K562 (cell line): Measurements from ENCODE around the gene CRPPA. TPM values are rescaled to one million over a fixed set of nuclear protein-coding genes. Genes with fewer than 3 reads are reported as not detected.

ENCODE experiments used
- ATAC-seq: fragments of 200-7000 bp; cut with Tn5 transposase; 3 replicates; pipeline ENCODE4 v1.9.1; 2020; ENCODE audit warnings: moderate library complexity
- BruUV-seq: library from RNA; stranded (reverse); fragments of 400-500 nt; replicated peaks from 2 replicates; lab custom pipeline; 2021; lab: Mats Ljungman, UMichigan
- CTCF ChIA-PET: fragments of 300-600 bp; formaldehyde crosslinking; extraction: SDS; loops from one replicate; lab custom pipeline; 2021; ENCODE audit warnings: low intra/inter-chr PET ratio; lab: Yijun Ruan, JAX
- POLR2A ChIA-PET: fragments of 300-600, 350-650 bp; sonication (Branson Sonifier 250); formaldehyde crosslinking; extraction: SDS; loops from one replicate; lab custom pipeline; 2021; ENCODE audit warnings: antibody characterized with exemption, inconsistent platforms; lab: Yijun Ruan, JAX
- DNase-seq, 4 experiments: peaks; one replicate each; pipeline versions ENCODE4 v3.0.0 to v3.0.0-alpha.2; 2011 to 2018; ENCODE audit warnings: low spot score in 3 of 4, mixed read lengths in 3 of 4; ENCODE audit errors: extremely low read depth in 1 of 4
- FAIRE-seq: peaks from 2 replicates; lab custom pipeline; 2011; peaks lifted over from hg19 to GRCh38; lab: Jason Lieb, UNC
- H2AFZ ChIP-seq: 2 replicates; pipeline ENCODE4 v1.6.0; 2011; ENCODE audit warnings: low read depth, low read length, control low read depth, inconsistent platforms
- H3K27ac ChIP-seq: fragments of 200-600 bp; 3 replicates; pipeline ENCODE4 v1.8.0; 2011; ENCODE audit warnings: low read depth, mild to moderate bottlenecking, control low read depth, inconsistent platforms, low read length, moderate library complexity, mixed read lengths; ENCODE audit errors: extremely low read depth
- H3K27me3 ChIP-seq, 2 experiments: fragments of 300-600 bp in 1 of 2; 2 replicates in 1 of 2; 3 replicates in 1 of 2; pipeline versions ENCODE4 v1.6.0 to v1.8.0; 2011; ENCODE audit warnings: inconsistent platforms in 2 of 2, low read length in 2 of 2, mild to moderate bottlenecking in 1 of 2, mixed read lengths in 1 of 2, moderate library complexity in 1 of 2; ENCODE audit not compliant: control insufficient read depth in 2 of 2, insufficient read depth in 2 of 2
- H3K36me3 ChIP-seq: fragments of 300-600 bp; 3 replicates; pipeline ENCODE4 v1.8.0; 2011; ENCODE audit warnings: mild to moderate bottlenecking, low read length, inconsistent platforms; ENCODE audit not compliant: control insufficient read depth, insufficient read depth
- H3K4me1 ChIP-seq, 2 experiments: fragments of 200-600 bp in 1 of 2; replicated peaks in 1 of 2; 2 replicates in 1 of 2; 3 replicates in 1 of 2; pipeline versions ENCODE4 v1.5.1 to v1.8.0; 2011; ENCODE audit warnings: inconsistent platforms in 2 of 2, low read length in 2 of 2, mild to moderate bottlenecking in 1 of 2, mixed read lengths in 1 of 2, moderate library complexity in 1 of 2; ENCODE audit not compliant: control insufficient read depth in 2 of 2, insufficient read depth in 2 of 2
- H3K4me2 ChIP-seq: 2 replicates; pipeline ENCODE4 v1.6.1; 2011; ENCODE audit warnings: low read length, control low read depth, inconsistent platforms, mixed read lengths; ENCODE audit not compliant: insufficient read depth
- H3K4me3 ChIP-seq: fragments of 200-600 bp; sonication (generic), shearing (Covaris generic); 2 replicates; pipeline ENCODE4 v1.5.1; 2016; ENCODE audit warnings: control low read depth, inconsistent platforms
- H3K79me2 ChIP-seq: fragments of 200-600 bp; 3 replicates; pipeline ENCODE4 v1.8.0; 2011; ENCODE audit warnings: low read length, inconsistent platforms; ENCODE audit not compliant: control insufficient read depth, insufficient read depth
- H3K9ac ChIP-seq, 2 experiments: 2 replicates each; pipeline versions ENCODE4 v1.6.0 to v1.6.1; 2011; ENCODE audit warnings: low read depth in 2 of 2, low read length in 2 of 2, control low read depth in 1 of 2, inconsistent platforms in 1 of 2, mild to moderate bottlenecking in 1 of 2, mixed read lengths in 1 of 2; ENCODE audit not compliant: insufficient read depth in 1 of 2
- H3K9me1 ChIP-seq: one replicate; pipeline ENCODE4 v1.6.0; 2011; ENCODE audit warnings: inconsistent platforms, mild to moderate bottlenecking, low read length, moderate library complexity; ENCODE audit not compliant: control insufficient read depth, insufficient read depth
- H3K9me3 ChIP-seq: replicated peaks from 2 replicates; pipeline ENCODE4 v1.5.1; 2011; ENCODE audit warnings: low read depth, low read length, inconsistent platforms; ENCODE audit not compliant: control insufficient read depth, insufficient read depth
- H4K20me1 ChIP-seq: replicated peaks from 2 replicates; pipeline ENCODE4 v1.6.1; 2011; ENCODE audit warnings: low read length, inconsistent platforms, mixed read lengths; ENCODE audit not compliant: control insufficient read depth, insufficient read depth
- ATF1 ChIP-seq, 2 experiments: fragments of 450-650 bp in 1 of 2; IDR thresholded peaks; 2 replicates each; pipeline ENCODE4 v1.6.1; 2016; ENCODE audit warnings: missing compliant biosample characterization in 1 of 2, missing genetic modification characterization in 1 of 2
- NFIC ChIP-seq: fragments of 450-650 bp; IDR thresholded peaks from 2 replicates; pipeline ENCODE4 v1.6.1; 2017; ENCODE audit warnings: mild to moderate bottlenecking, inconsistent platforms
- POLR2A ChIP-seq: fragments of 450-650 bp; conservative IDR thresholded peaks from 2 replicates; pipeline ENCODE4 v1.6.1; 2016
- ZNF143 ChIP-seq: sonication (generic); formaldehyde crosslinking; IDR thresholded peaks from 2 replicates; pipeline ENCODE4 v1.9.0; 2022; ENCODE audit warnings: mild to moderate bottlenecking, missing genetic modification reagents
- ZNF445 ChIP-seq: fragments of 250-450 bp; sonication (Bioruptor Pico); IDR thresholded peaks from 2 replicates; pipeline ENCODE4 v1.4.0; 2020; ENCODE audit warnings: low read depth, mild to moderate bottlenecking, moderate library complexity
- WGBS: fragments of 100-300 bp; shearing (Covaris generic); methylation state at CpG from one replicate; pipeline ENCODE4 v1.1.6; 2016; ENCODE audit warnings: low coverage, mixed read lengths; ENCODE audit not compliant: insufficient coverage; ENCODE audit errors: missing lambda C conversion rate; 5-methylcytosine and 5-hydroxymethylcytosine counted together
- in situ Hi-C: fragments of 300-500 bp; cut with MboI; formaldehyde crosslinking; loops from 4 replicates; pipeline ENCODE4 v1.15.0; 2018; ENCODE audit warnings: inconsistent platforms, mixed read lengths
- intact Hi-C: fragments of 100-400 bp; cut with micrococcal nuclease; formaldehyde crosslinking; loops from 2 replicates; pipeline ENCODE4 v1.14.2; 2022
- polyA plus RNA-seq, 8 experiments: library from polyadenylated mRNA; depleted of rRNA in 4 of 8; stranded (reverse) in 5 of 8; unstranded in 3 of 8; fragments of >200 nt; fragmentation: Nextera tagmentation in 2 of 8; fragmentation: Illumina TruSeq in 1 of 8; extraction: Ambion mirVana in 2 of 8; extraction: Trizol in 1 of 8; gene quantifications; 2 replicates each; pipeline versions ENCODE4 v1.2.1 to v1.2.3, GENCODE V29; 2011 to 2014; ENCODE audit warnings: inconsistent platforms in 1 of 8, missing spikeins in 1 of 8
- total RNA-seq, 7 experiments: library from RNA; depleted of rRNA in 6 of 7; stranded (reverse); fragments of >200 nt in 6 of 7; fragmentation: Illumina TruSeq in 2 of 7; extraction: Trizol in 2 of 7; gene quantifications; 2 replicates each; pipeline versions ENCODE4 v1.2.1 to v1.2.3, GENCODE V29; 2011 to 2021; ENCODE audit warnings: low replicate concordance in 1 of 7
- TF ChIP-seq, protein P1 (sequence below), 2 experiments: IDR thresholded peaks in 1 of 2; conservative IDR thresholded peaks in 1 of 2; 2 replicates each; pipeline ENCODE4 v1.6.1; 2016; ENCODE audit warnings: low read depth in 2 of 2, mild to moderate bottlenecking in 1 of 2, missing compliant biosample characterization in 1 of 2, missing genetic modification characterization in 1 of 2, moderate library complexity in 1 of 2
- TF ChIP-seq, protein P2 (sequence below), 2 experiments: fragments of 450-650 bp in 1 of 2; sonication (generic) in 1 of 2; formaldehyde crosslinking in 1 of 2; IDR thresholded peaks; 2 replicates each; pipeline versions ENCODE4 v1.7.1 to v1.9.0; 2016 to 2022; ENCODE audit warnings: inconsistent platforms in 1 of 2, mild to moderate bottlenecking in 1 of 2, missing genetic modification reagents in 1 of 2
- TF ChIP-seq, protein P3 (sequence below): fragments of 450-650 bp; IDR thresholded peaks from 2 replicates; pipeline ENCODE4 v1.6.1; 2016

The CRPPA gene
- total and polyA plus RNA-seq, 9 of the 15 experiments (the other 6 are each of a cell fraction or from before 2014, with no cell fraction given) = 3.9 to 14.4 (median 7.8) TPM

GRCh38 chr7:16399265-16399831 is 22.0 kb downstream of the CRPPA start:
- Histone ChIP-seq H4K20me1 (no peaks in the 10 kb centered on the region), H3K36me3 (peaks cover 77% of the 10 kb centered on the region), H3K4me2 (no peak overlapping the region), H3K4me3 (no peak overlapping the region), H3K4me1 (no peaks in the 10 kb centered on the region), H3K9ac (no peak overlapping the region), H3K79me2 (no peaks in the 10 kb centered on the region), H3K9me3 (peaks cover 70% of the 10 kb centered on the region), H3K9me1 (no peaks in the 10 kb centered on the region), H2AFZ (no peak overlapping the region), H3K27ac (no peak overlapping the region; the same call in 2 of the 3 replicates), H3K27me3 (no peaks in the 10 kb centered on the region; a peak in 1 of 5 replicates)
- in situ Hi-C loops (no loop called here), intact Hi-C loops (no loop called here)
- POLR2A ChIA-PET = no interaction called here
- CTCF ChIA-PET = no interaction called here
- 95% methylated on average over 32 of the region's 32 CpGs for WGBS
- ATAC-seq = no peak
- no peak for FAIRE-seq
- no TSS peak for BruUV-seq
- no peak for DNase-seq
- TF ChIP-seq, protein P1, sequence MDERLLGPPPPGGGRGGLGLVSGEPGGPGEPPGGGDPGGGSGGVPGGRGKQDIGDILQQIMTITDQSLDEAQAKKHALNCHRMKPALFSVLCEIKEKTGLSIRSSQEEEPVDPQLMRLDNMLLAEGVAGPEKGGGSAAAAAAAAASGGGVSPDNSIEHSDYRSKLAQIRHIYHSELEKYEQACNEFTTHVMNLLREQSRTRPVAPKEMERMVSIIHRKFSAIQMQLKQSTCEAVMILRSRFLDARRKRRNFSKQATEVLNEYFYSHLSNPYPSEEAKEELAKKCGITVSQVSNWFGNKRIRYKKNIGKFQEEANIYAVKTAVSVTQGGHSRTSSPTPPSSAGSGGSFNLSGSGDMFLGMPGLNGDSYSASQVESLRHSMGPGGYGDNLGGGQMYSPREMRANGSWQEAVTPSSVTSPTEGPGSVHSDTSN (CRISPR knock-in tag; IDR thresholded peaks at IDR 0.05; ENCODE audit: low read depth) = peak; percentile 44
- TF ChIP-seq, protein P1 (tag; conservative IDR thresholded peaks at IDR 0.05; ENCODE audit: low read depth) = peak; percentile 64
- TF ChIP-seq, protein P2, sequence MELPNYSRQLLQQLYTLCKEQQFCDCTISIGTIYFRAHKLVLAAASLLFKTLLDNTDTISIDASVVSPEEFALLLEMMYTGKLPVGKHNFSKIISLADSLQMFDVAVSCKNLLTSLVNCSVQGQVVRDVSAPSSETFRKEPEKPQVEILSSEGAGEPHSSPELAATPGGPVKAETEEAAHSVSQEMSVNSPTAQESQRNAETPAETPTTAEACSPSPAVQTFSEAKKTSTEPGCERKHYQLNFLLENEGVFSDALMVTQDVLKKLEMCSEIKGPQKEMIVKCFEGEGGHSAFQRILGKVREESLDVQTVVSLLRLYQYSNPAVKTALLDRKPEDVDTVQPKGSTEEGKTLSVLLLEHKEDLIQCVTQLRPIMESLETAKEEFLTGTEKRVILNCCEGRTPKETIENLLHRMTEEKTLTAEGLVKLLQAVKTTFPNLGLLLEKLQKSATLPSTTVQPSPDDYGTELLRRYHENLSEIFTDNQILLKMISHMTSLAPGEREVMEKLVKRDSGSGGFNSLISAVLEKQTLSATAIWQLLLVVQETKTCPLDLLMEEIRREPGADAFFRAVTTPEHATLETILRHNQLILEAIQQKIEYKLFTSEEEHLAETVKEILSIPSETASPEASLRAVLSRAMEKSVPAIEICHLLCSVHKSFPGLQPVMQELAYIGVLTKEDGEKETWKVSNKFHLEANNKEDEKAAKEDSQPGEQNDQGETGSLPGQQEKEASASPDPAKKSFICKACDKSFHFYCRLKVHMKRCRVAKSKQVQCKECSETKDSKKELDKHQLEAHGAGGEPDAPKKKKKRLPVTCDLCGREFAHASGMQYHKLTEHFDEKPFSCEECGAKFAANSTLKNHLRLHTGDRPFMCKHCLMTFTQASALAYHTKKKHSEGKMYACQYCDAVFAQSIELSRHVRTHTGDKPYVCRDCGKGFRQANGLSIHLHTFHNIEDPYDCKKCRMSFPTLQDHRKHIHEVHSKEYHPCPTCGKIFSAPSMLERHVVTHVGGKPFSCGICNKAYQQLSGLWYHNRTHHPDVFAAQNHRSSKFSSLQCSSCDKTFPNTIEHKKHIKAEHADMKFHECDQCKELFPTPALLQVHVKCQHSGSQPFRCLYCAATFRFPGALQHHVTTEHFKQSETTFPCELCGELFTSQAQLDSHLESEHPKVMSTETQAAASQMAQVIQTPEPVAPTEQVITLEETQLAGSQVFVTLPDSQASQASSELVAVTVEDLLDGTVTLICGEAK (IDR thresholded peaks at IDR 0.05) = no peak
- TF ChIP-seq, protein P2 (CRISPR knock-in tag; IDR thresholded peaks at IDR 0.05) = peak; percentile 53; the same call in 1 of the 2 replicates
- TF ChIP-seq, protein P3, sequence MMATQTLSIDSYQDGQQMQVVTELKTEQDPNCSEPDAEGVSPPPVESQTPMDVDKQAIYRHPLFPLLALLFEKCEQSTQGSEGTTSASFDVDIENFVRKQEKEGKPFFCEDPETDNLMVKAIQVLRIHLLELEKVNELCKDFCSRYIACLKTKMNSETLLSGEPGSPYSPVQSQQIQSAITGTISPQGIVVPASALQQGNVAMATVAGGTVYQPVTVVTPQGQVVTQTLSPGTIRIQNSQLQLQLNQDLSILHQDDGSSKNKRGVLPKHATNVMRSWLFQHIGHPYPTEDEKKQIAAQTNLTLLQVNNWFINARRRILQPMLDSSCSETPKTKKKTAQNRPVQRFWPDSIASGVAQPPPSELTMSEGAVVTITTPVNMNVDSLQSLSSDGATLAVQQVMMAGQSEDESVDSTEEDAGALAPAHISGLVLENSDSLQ = peak; percentile 89
- TF ChIP-seq ZNF445 (CRISPR knock-in tag) (no peak), POLR2A (0 out of 2 replicates have a peak, but pooled peaks have one; percentile 11), ATF1 (CRISPR knock-in tag; IDR thresholded peaks at IDR 0.05) (no peak), ATF1 (tag; IDR thresholded peaks at IDR 0.05) (0 out of 2 replicates have a peak, but pooled peaks have one; percentile 13), ZNF143 (peak; percentile 55; the same call in 1 of the 2 replicates), NFIC (peak; percentile 70)
